IPS DF 19.7 (cell line): ENCODE data around the gene PCGF2.

Experiments used
- DNase-seq: peaks from one replicate; pipeline ENCODE4 v3.0.0-alpha.2; 2013; ENCODE audit warnings: low read depth, low spot score

Gene PCGF2

GRCh38 chr17:38751144-38751807 lies 3.1 kb upstream of the PCGF2 start:
- no peak for DNase-seq

DNA sequence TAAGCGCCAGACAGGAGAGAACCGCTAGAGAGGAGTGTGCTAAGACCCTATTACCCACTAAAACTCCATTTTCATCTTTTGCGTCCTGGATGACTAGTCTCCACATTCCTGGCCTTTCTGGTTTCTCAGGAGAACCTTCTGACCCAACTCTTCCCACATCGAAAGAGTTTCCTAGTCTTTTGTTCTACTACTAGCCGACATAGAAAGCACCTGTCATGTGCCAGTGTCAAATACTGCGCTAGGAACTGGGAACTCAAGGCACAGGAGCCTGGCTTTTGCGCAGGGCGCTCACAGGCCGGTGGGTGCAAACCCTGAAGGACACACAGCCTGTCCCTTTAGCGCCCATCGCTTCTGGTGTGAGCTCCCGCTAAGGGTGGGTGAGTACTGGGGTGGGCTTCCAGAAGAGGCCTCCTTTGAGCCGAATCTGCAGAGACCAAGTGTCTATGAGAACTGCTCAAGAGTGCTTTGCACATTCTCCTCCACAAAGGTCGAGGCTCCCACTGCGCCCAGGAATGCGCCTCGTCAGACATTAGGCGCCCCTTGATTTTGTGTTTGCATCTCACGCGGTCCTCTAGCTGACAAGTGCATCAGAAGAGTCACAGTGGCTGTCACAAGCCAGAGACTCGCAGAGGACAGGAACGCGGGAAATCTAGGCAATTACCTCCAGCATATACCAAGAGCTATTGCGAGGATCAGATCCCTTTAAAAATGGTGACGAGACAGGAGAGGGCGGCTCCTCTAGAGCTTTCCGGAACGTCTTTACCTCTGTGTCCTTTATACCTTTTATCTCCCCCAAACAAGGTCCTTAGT lies 2.4 kb upstream of the PCGF2 start:
- DNase-seq = no peak

GRCh38 chr17:38750044-38750311 lies 1.8 kb upstream of the PCGF2 start:
- no peak for DNase-seq

GRCh38 chr17:38749223-38750043 lies 1.3 kb upstream of the PCGF2 start:
- no peak for DNase-seq

DNA sequence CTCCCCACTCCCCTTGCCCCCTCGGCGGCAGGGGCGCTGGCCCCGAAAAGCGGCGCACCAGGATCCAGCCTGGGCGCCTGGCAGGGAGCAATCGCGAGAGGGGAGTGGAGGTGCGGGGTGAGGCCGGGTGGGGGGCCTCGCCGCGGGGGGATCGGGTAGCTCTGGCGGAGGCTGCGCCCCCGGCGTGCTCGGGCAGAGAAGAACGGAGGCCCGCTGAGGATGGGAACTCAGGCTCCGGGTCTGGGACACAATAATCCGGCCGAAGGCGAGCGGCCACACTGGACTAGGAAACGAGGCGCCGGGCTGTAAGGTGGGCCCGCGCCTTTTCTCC lies 721 bp upstream of the PCGF2 start:
- DNase-seq = no peak

GRCh38 chr17:38747463-38748148 lies 530 bp downstream of the PCGF2 start:
- DNase-seq = no peak

DNA sequence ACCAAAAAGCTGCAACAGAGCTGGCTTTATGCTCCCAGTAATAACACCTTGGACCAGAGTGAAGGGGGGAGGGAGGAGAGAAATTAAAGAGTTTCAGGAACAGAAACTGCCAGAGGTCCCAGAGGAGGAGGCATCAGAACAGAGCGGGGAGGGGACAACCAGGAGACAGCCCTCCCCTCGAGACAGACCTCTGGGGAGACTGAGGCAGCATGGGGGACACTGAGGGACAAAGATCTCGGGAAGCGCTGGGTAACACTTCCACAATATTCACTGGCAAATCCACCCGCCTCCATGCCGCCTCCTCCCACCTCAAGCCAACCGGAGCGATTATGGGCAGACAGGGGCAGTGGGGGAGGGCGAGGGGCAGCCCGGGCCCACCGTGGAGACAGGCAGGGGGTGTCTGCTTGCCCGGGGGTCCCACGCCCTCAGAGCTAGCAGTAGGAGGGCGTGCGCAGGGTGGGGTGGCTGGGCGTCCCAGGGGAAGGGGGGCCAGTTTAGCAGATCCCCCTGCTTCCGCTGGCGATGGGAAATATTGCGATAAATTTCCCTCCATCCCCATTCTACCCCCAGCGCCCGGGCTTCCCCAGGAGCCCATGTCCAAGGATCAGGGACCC lies 1.2 kb downstream of the PCGF2 start:
- DNase-seq = no peak

GRCh38 chr17:38746004-38746848 lies 1.9 kb downstream of the PCGF2 start:
- DNase-seq = no peak

DNA sequence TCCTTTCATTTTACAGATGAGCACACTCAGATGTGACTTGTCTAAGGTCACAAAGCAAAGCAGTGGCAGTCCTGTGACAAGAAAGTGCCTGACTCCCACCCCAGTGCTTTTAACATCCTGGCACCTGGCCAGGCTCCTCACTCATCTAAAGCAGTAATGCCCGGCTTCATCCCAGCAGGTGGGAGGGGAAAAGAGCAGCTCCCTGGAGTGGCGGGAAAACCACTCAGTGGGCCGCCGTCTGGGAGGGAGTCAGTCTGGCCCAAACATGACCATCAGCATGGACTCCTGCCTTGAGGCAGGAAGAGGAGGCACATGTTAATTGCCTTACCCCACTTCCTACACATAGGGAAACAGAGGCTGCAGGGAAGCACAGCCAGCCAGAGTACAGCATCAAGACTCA lies 2.6 kb downstream of the PCGF2 start:
- no peak for DNase-seq

- no peak for DNase-seq
Observed at GRCh38 chr17:38743556-38744171, 4.5 kb downstream of the PCGF2 start.

GRCh38 chr17:38742411-38743308 lies 5.5 kb downstream of the PCGF2 start:
- no peak for DNase-seq

DNA sequence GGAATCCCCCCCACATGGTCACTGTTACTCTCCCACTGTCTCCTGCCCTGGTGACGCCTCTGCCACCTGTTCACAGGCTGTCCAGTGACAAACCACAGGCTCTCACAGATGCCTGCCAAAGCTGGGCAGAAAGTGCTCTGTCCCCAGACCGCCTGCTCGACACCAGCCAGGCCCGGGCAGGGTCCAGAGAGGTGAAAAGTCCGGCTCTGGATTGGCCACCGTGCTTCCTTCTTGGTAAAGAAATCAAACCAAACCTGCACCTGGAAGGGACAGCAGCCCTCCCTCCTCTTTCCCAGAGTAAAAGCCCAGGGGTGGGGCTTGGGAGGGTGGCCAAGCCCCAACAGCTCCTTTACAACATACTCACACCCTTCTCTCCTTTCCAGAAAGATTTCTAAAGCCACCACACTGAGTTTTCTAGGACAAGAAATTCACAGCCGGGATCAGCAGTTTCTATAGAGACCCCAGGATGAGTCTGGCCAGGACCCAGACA lies 6.2 kb downstream of the PCGF2 start:
- DNase-seq = no peak

DNA sequence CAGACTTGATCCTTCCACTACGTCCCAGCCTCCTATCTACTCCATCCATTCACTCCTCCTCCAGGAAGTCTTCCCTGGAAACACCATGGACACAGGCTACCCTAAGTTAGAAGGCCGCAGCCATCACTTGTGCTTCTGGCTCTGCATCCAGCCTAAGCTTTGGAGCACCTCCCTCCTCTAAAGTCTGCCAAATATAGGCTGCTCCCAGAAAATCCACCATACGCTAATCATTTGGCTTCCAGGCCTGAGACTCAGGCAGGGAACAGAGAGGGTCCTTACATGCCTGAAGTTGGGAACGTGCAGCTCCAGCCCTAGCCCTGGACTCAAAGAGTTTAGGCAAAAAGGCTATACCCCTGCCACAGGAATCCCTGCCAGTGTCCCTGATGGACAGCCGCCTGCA lies 6.7 kb downstream of the PCGF2 start:
- DNase-seq = no peak

GRCh38 chr17:38740806-38741205 lies 7.3 kb downstream of the PCGF2 start:
- no peak for DNase-seq

- no peak for DNase-seq
Observed at GRCh38 chr17:38740044-38740443, 8.1 kb downstream of the PCGF2 start.

DNA sequence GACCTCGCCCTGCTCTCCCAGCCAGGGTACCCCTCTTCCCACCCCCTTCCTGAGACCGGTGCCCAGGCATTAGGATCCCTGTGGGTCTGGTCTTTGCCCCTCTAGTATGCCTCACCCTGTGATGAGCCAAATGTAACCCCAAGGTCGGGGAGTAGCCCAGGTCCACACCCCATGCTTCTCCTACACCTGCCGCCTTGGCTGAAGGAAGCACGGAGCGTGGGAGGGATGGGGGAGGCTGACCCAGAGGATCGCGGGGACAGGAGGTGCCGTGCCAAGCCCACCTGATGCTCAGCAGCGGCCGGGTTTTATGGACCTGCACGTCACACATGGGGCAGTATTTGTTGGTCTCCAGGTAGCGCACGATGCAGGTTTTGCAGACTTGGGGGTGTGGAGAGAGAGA lies 8.8 kb downstream of the PCGF2 start:
- no peak for DNase-seq

DNA sequence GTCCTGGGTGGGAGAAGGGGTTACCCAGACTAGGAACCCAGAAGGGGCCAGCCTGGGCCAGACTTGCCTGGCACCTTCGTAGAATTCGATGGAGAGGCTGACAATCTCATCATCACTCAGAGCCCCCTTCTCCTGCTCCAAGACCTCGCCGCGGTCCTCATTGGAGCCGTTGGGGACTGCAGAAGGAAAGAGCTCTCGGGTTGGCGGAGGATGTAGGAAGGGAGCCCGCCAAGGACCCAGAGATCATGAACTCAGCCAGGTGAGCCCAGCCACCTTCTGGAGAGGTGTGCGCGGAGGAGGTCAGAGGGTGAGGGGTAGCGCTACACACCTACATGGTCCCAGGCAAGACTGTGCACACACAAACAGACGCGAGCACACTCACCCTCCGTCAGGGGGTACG lies 9.4 kb downstream of the PCGF2 start:
- no peak for DNase-seq

GRCh38 chr17:38738007-38738662 lies 10.0 kb downstream of the PCGF2 start:
- DNase-seq = no peak
